PC-9 (cell line): ENCODE data around the gene GALNT9.

Experiments
- CTCF ChIP-seq: fragments of 200-600 bp; sonication (generic); conservative IDR thresholded peaks from 2 replicates; pipeline ENCODE4 v1.6.1; 2017; ENCODE audit warnings: mixed run types, antibody characterized with exemption, mild to moderate bottlenecking, moderate library complexity
- EZH2 ChIP-seq: fragments of 200-600 bp; sonication (generic); IDR thresholded peaks from 2 replicates; pipeline ENCODE4 v1.8.0; 2017; ENCODE audit warnings: antibody characterized with exemption, low read depth

DNA sequence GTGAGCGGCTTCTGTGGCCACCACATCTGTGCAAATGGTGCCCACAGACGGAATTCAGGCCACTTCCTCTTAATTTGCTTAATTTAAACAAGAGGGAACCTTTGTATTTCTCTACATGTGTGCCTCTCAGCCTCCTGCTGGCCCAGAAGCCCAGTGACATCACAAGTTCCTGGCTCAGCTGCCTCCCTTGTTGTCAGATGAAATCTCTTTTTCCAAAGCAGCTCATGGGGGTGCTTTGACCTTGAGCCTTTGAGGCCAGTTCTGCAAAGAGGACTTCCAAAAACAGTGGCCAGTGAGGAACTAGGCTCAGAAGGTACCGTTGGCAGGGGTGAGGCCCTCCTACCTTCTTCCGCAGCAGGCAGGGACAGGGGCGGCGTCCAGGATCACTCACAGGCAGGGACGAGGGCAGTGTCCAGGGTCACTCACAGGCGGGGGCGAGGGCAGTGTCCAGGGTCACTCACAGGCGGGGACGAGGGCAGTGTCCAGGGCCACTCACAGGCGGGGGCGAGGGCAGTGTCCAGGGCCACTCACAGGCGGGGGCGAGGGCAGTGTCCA lies 35.0 kb upstream of the GALNT9 start:
- no peak for TF ChIP-seq CTCF
- no peak for TF ChIP-seq EZH2
